Chondrocyte (in vitro differentiated cells): ENCODE data around the gene POLR2C. TPM values are rescaled to one million over a fixed set of nuclear protein-coding genes. Genes with fewer than 3 reads are reported as not detected.

ENCODE experiments used
- DNase-seq: peaks from one replicate; pipeline ENCODE4 v3.0.0; 2021; ENCODE audit warnings: mixed read lengths, low spot score
- H3K27ac Mint-ChIP-seq: one replicate; pipeline ENCODE4 v1.8.0; 2021; ENCODE audit warnings: mild to moderate bottlenecking, moderate library complexity, mixed read lengths; ENCODE audit not compliant: unreplicated experiment
- H3K27me3 Mint-ChIP-seq: 2 replicates; pipeline ENCODE4 v1.8.0; 2021; ENCODE audit warnings: low read depth, mixed read lengths
- H3K36me3 Mint-ChIP-seq: 2 replicates; pipeline ENCODE4 v1.8.0; 2021; ENCODE audit warnings: low read depth, mixed read lengths
- H3K4me1 Mint-ChIP-seq: 2 replicates; pipeline ENCODE4 v1.8.0; 2021; ENCODE audit warnings: low read depth, mild to moderate bottlenecking, mixed read lengths
- H3K4me3 Mint-ChIP-seq: one replicate; pipeline ENCODE4 v1.8.0; 2021; ENCODE audit warnings: mild to moderate bottlenecking, moderate library complexity, mixed read lengths; ENCODE audit not compliant: unreplicated experiment
- H3K9me3 Mint-ChIP-seq: 2 replicates; pipeline ENCODE4 v1.8.0; 2021; ENCODE audit warnings: low read depth, mixed read lengths
- total RNA-seq: library from RNA; stranded (reverse); gene quantifications from 3 replicates; pipeline ENCODE4 v1.2.1, GENCODE V29; 2021
- TF ChIP-seq, protein P1 (sequence below): fragments of 200-600 bp; sonication (generic); IDR thresholded peaks from 2 replicates; pipeline ENCODE4 v1.5.0; 2021; ENCODE audit warnings: antibody characterized with exemption, mild to moderate bottlenecking, moderate library complexity

POLR2C gene
- total RNA-seq, 1 donor from 2014 or later = 38.6 TPM

DNA sequence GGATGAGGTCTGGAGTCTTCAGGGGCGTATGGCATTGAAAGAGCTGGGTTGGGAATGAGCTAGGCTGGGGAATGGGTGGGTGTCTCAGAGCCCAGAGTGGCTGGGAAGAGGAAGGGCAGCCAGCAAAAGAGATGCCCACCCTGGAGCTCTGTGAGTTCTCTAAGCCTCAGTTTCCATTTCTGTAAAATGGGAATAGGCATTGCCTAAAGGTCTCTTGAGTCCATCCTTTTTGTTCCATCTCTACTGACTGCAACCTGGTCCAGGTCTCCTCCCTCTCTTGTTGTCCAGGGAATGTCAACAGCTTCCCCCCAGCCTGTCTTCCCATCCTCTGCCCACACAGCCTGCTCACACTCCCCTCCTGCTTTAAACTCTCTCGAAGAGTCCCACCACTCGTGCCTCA is 54.3 kb downstream of the POLR2C start:
- no peaks in the 10 kb centered on the region for H3K9me3 Mint-ChIP-seq
- TF ChIP-seq, protein P1, sequence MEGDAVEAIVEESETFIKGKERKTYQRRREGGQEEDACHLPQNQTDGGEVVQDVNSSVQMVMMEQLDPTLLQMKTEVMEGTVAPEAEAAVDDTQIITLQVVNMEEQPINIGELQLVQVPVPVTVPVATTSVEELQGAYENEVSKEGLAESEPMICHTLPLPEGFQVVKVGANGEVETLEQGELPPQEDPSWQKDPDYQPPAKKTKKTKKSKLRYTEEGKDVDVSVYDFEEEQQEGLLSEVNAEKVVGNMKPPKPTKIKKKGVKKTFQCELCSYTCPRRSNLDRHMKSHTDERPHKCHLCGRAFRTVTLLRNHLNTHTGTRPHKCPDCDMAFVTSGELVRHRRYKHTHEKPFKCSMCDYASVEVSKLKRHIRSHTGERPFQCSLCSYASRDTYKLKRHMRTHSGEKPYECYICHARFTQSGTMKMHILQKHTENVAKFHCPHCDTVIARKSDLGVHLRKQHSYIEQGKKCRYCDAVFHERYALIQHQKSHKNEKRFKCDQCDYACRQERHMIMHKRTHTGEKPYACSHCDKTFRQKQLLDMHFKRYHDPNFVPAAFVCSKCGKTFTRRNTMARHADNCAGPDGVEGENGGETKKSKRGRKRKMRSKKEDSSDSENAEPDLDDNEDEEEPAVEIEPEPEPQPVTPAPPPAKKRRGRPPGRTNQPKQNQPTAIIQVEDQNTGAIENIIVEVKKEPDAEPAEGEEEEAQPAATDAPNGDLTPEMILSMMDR = no peak
- H3K27me3 Mint-ChIP-seq = no peaks in the 10 kb centered on the region
- H3K4me3 Mint-ChIP-seq = no peak overlapping the region
- no peak for DNase-seq
- peaks cover 21% of the 10 kb centered on the region for H3K36me3 Mint-ChIP-seq
- peaks cover 3% of the 10 kb centered on the region for H3K4me1 Mint-ChIP-seq
- H3K27ac Mint-ChIP-seq = no peak overlapping the region

DNA sequence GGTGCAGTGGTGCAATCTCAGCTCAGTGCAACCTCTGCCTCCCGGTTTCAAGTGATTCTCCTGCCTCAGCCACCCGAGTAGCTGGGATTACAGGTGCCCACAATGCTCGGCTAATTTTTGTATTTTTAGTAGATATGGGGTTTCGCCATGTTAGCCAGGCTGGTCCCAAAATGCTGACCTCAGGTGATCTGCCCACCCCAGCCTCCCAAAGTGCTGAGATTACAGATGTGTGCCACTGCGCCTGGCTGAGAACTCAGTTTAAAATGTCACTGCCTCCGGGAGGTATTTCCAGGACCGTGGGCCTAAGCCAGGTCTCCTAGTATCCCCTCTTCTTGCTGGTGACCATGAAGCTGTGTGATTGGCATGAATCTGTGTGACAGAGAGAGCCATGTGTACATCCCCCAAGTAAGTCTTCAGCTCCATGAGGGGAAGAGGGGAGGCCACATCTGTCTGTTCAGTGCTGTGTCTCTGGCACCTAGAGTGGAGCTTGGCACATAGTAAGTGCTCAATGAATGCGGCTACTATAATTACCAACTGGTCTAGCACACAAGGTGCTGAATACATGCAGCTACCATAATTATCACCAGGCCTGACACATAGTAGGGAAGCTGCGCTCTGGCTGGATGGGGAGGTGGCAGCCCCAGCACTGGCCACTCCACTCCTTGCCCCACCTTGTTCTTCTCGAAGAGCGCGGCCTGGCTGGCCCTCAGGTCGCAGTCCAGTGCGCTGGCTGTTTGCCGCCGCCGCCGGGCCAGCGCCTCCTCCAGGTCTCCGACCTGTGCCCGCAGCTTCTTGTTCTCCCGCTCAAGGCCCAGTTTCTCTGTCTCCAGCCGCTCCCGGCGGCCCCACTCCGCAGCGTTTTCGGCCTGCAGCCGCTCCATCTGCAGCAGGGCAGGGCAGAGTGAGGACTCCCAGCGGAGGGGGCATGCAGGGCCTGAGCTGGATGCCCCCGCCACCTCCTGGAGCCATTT is 55.2 kb downstream of the POLR2C start:
- TF ChIP-seq, protein P1 = no peak
- Mint-ChIP-seq H3K27ac (no peak overlapping the region), H3K36me3 (peaks cover 21% of the 10 kb centered on the region), H3K9me3 (no peaks in the 10 kb centered on the region), H3K4me1 (peaks cover 8% of the 10 kb centered on the region), H3K27me3 (no peaks in the 10 kb centered on the region), H3K4me3 (no peak overlapping the region)
- DNase-seq = no peak

DNA sequence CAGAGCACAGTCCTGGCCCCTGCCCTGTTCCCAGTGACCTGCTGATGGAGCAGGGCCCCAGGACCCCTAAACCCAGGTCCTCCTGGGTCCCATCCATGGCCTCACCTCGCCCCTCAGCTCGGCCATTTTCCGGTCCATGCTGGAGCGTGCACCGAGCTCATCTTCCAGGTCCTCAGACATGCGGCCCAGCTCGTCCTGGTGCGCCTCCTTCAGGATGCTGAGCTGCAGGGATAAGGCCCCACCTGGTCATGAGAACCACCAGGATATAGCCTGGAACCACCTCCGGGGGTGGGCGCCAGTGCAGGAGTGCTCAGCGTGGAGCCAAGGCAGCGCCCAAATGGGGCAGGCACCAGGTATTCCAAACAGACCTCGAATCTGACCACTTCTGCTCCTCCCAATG is 56.0 kb downstream of the POLR2C start:
- no peaks in the 10 kb centered on the region for H3K9me3 Mint-ChIP-seq
- no peak overlapping the region for H3K4me3 Mint-ChIP-seq
- peaks cover 19% of the 10 kb centered on the region for H3K36me3 Mint-ChIP-seq

DNA sequence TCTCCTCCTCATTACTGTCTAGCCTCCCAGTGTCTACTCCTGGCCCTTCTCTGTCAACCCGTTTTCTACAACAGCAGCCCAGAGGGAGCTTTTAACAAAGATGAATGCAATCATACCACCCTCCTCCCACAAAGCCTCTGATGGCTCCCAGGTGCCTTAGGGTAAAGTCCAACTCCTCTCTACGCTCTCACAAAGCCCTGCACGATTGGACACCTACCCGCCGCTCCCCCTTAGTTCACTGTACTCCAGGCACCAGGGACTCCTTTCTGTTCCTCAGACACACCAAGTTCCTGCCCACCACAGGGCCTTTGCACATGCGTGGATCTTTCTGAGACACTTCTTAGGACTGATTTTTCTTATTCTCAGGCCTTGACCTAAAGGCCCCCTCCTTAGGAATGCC is 56.4 kb downstream of the POLR2C start:
- DNase-seq = no peak
- no peaks in the 10 kb centered on the region for H3K27me3 Mint-ChIP-seq
- H3K9me3 Mint-ChIP-seq = no peaks in the 10 kb centered on the region
- peaks cover 19% of the 10 kb centered on the region for H3K36me3 Mint-ChIP-seq
- H3K4me3 Mint-ChIP-seq = no peak overlapping the region
- H3K27ac Mint-ChIP-seq = no peak overlapping the region
- TF ChIP-seq, protein P1 = no peak
- peaks cover 8% of the 10 kb centered on the region for H3K4me1 Mint-ChIP-seq

More for the DNA sequence above, 56.0 kb downstream of the POLR2C start:
- no peak overlapping the region for H3K27ac Mint-ChIP-seq
- TF ChIP-seq, protein P1 = no peak
- no peaks in the 10 kb centered on the region for H3K27me3 Mint-ChIP-seq
- DNase-seq = no peak
- H3K4me1 Mint-ChIP-seq = peaks cover 8% of the 10 kb centered on the region

DNA sequence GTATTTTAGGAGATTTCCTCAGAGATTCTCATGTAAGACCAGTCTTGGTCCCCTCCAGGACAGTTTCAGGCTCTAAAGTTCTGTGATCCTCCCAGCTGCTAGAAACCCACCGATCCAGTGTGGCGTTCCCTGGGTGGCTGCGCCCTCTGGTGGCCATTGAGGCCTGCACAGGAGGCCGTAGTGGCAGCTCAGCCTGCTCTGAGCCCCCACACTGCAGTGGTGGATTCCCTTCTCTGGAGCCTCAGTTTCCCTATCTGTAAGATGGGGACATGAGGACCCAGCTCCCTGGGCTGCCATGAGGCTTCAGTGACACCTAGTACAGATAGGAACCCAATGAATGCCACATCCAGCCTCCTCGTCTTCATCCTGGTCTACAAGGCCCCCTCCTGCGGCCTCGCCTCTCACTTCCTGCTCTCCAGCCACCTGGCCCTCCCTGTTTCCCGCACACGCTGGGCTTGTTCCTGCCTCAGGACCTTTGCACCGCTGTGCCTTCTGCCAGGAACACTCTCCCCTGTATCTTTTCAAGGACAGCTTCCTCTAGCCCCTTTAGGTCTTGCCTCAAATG is 57.4 kb downstream of the POLR2C start:
- Mint-ChIP-seq H3K27ac (no peak overlapping the region), H3K36me3 (peaks cover 18% of the 10 kb centered on the region), H3K4me1 (peaks cover 8% of the 10 kb centered on the region), H3K9me3 (no peaks in the 10 kb centered on the region), H3K27me3 (no peaks in the 10 kb centered on the region), H3K4me3 (no peak overlapping the region)
- no peak for DNase-seq
- TF ChIP-seq, protein P1 = peak; percentile 97

Other genes with a start within 250 kb of the POLR2C start
- gene ARL2BP, start 217.4 kb upstream of the POLR2C start, total RNA-seq = 69.5 to 89.1 TPM (median 70.1 TPM) in 3 replicates
- 0.02 TPM in 1 of 3 replicates, not detected in the others for gene PLLP, start 178.0 kb upstream of the POLR2C start, total RNA-seq
- gene CCL22, start 103.9 kb upstream of the POLR2C start, total RNA-seq = not detected in 3 replicates
- 11.2 to 47.9 TPM (median 46.0 TPM) in 3 replicates for gene CX3CL1, start 90.2 kb upstream of the POLR2C start, total RNA-seq
- not detected in 3 replicates for gene CCL17, start 57.9 kb upstream of the POLR2C start, total RNA-seq
- gene CIAPIN1, start 15.3 kb upstream of the POLR2C start, total RNA-seq = 43.3 to 48.9 TPM (median 46.8 TPM) in 3 replicates
- gene COQ9, start 15.2 kb upstream of the POLR2C start, total RNA-seq = 30.9 to 40.8 TPM (median 31.6 TPM) in 3 replicates
- gene DOK4, start 23.8 kb downstream of the POLR2C start, total RNA-seq = 23.7 to 28.5 TPM (median 26.4 TPM) in 3 replicates
- gene CCDC102A, start 73.9 kb downstream of the POLR2C start, total RNA-seq = 20.9 to 27.2 TPM (median 22.4 TPM) in 3 replicates
- not detected in 3 replicates for gene ADGRG5, start 80.0 kb downstream of the POLR2C start, total RNA-seq
- 16.8 to 57.8 TPM (median 56.3 TPM) in 3 replicates for gene ADGRG1, start 166.0 kb downstream of the POLR2C start, total RNA-seq
- gene ADGRG3, start 205.6 kb downstream of the POLR2C start, total RNA-seq = not detected in 3 replicates
- gene DRC7, start 232.1 kb downstream of the POLR2C start, total RNA-seq = not detected in 3 replicates